NB4 (cell line): Measurements from ENCODE around the gene MASP1.

Experiments used
- MYC ChIP-seq: IDR thresholded peaks from 2 replicates; pipeline ENCODE4 v1.6.1; 2011; ENCODE audit warnings: low read depth, low read length
- POLR2A ChIP-seq: IDR thresholded peaks from 2 replicates; pipeline ENCODE4 v1.6.1; 2011; ENCODE audit warnings: mild to moderate bottlenecking; ENCODE audit not compliant: insufficient read length; ENCODE audit errors: extremely low read depth
- TF ChIP-seq, protein P1 (sequence below): IDR thresholded peaks from one replicate; pipeline ENCODE4 v1.5.1; 2012; ENCODE audit warnings: low read depth, low read length
- TF ChIP-seq, protein P2 (sequence below): IDR thresholded peaks from 2 replicates; pipeline ENCODE4 v1.6.1; 2011; ENCODE audit warnings: low read depth, low read length

DNA sequence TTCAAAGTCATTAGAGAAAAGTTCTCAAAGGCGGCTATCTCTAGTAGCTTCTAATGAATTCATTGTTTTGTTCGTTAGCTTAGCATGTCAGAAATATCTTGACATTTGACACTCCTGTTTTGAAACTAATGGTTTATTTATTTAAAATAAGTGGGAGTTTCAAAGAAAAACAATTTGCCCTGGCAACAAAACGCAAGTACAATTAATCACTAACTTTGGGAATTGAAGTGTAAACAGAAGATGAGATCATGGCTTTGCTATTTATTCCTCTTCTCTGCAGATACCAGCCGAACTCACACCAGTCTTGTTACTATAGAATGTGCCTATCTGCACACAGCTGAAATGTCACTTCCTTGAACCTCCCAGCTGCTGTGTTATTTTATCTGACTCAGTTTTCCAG is 27.5 kb downstream of the MASP1 start:
- TF ChIP-seq, protein P1, sequence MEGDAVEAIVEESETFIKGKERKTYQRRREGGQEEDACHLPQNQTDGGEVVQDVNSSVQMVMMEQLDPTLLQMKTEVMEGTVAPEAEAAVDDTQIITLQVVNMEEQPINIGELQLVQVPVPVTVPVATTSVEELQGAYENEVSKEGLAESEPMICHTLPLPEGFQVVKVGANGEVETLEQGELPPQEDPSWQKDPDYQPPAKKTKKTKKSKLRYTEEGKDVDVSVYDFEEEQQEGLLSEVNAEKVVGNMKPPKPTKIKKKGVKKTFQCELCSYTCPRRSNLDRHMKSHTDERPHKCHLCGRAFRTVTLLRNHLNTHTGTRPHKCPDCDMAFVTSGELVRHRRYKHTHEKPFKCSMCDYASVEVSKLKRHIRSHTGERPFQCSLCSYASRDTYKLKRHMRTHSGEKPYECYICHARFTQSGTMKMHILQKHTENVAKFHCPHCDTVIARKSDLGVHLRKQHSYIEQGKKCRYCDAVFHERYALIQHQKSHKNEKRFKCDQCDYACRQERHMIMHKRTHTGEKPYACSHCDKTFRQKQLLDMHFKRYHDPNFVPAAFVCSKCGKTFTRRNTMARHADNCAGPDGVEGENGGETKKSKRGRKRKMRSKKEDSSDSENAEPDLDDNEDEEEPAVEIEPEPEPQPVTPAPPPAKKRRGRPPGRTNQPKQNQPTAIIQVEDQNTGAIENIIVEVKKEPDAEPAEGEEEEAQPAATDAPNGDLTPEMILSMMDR: no peak
- TF ChIP-seq POLR2A (no peak), MYC (no peak)
- TF ChIP-seq, protein P2, sequence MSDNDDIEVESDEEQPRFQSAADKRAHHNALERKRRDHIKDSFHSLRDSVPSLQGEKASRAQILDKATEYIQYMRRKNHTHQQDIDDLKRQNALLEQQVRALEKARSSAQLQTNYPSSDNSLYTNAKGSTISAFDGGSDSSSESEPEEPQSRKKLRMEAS: no peak
